Fibroblast of peridontal ligament (primary cell): ENCODE results near the gene LSM7.

Source experiments
- DNase-seq: peaks from one replicate; pipeline ENCODE4 v3.0.0-alpha.2; 2010; ENCODE audit errors: extremely low read depth

LSM7 gene

DNA sequence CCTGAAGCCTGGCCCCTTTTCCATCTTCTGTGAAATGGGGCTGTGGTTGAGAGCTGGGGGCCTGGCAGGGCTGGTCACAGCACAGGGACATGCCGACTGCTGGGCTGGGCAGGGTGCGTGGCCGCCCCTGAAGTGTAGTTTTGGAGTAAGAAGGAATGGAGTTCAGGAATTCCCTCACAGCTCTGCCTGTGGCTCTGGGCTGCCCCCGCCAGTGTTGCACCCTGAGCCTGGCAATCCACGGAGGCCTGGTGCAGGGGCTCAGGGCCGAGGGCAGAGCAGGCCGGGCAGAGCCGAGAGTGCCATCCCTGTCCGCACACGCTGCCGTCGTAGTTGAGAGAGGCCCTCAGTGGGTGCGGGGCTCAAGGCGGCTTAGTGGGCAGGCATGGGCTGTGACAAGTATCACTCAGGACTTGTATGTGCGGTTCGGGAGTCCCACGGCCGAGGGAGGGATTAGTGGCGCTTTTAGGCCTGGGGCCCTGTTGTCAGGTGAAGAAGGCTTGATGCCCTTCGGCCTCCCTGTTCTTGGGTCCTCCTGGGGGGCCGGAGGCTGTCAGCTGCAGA, 9.7 kb upstream of the LSM7 start:
- DNase-seq = no peak

GRCh38 chr19:2337329-2337707, 8.9 kb upstream of the LSM7 start:
- DNase-seq = no peak

DNA sequence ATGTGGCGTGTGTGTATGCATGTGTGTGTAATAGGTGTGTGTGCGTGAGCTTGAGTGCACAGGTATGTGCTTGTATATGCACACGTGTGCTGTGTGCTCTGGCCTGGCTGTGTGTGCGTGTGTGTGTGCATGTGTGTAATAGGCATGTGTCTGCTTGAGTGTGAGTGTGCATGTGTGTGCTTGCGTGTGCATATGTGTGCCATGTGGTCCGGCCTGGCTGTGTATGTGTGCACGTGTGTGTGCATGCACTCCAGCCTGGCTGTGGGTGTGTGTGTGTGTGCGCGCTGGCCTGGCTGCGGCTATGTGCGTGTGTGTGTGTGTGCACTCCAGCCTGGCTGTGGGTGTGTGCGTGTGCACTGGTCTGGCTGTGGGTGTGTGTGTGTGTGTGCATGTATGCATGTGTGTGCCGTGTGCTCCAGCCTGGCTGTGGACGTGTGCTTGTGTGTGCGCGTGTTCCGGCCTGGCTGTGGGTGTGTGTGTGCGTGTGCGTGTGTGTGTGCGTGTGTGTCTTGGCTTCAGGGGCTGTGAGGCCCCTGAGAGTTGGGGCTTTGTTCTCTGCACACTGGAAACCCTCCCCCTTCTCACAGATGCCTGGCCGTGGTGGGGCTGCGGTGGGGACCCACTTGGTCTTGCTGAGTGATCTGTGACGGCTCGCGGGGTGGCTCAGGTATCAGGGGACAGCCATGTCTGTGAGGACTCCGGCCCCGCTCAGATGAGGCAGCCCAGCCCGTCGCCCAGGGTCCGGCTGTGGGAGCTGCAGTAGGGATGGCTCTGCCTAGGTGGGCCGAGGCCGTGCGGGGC, 8.3 kb upstream of the LSM7 start:
- no peak for DNase-seq

DNA sequence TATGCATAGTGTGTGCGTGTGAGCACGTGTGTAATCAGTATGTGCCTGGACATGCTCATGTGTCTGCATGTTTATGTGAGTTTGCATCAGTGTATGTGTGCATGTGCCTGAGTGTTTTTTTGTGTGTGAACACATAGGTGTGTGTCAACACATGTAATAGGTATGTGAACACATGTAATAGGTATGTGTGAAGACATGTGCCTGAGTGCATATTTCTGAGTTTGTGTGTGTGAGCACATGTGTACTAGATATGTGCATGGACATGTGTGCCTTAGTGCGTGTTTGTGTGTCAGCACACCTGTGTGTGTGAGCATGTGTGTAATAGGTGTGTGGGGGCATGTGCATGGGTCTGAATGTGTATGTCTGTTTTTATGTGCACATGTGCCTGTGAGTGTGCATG, 7.5 kb upstream of the LSM7 start:
- no peak for DNase-seq

GRCh38 chr19:2334986-2335846, 6.8 kb upstream of the LSM7 start:
- no peak for DNase-seq

DNA sequence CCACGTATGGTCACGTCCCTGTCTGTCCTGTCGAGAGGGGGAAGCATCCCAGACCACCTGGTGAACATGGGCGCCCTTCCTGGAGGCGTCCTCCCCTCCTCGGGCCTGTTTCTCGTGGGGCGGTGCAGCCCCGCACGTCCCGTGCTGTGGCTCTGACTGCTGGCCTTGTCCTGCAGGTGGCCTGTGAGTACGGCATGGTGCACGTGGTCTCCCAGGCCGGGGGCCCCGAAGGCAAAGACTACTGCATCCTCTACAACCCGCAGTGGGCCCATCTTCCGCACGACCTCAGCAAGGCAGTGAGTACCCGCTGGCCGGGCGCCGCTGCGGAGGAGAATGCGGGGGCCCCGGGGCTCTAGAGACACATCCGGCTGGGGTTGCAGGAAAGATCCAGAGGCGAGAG, 6.0 kb upstream of the LSM7 start:
- DNase-seq = no peak

- no peak for DNase-seq
These were observed 5.4 kb upstream of the LSM7 start for GRCh38 chr19:2333807-2334211.

GRCh38 chr19:2333027-2333806, 4.8 kb upstream of the LSM7 start:
- no peak for DNase-seq

DNA sequence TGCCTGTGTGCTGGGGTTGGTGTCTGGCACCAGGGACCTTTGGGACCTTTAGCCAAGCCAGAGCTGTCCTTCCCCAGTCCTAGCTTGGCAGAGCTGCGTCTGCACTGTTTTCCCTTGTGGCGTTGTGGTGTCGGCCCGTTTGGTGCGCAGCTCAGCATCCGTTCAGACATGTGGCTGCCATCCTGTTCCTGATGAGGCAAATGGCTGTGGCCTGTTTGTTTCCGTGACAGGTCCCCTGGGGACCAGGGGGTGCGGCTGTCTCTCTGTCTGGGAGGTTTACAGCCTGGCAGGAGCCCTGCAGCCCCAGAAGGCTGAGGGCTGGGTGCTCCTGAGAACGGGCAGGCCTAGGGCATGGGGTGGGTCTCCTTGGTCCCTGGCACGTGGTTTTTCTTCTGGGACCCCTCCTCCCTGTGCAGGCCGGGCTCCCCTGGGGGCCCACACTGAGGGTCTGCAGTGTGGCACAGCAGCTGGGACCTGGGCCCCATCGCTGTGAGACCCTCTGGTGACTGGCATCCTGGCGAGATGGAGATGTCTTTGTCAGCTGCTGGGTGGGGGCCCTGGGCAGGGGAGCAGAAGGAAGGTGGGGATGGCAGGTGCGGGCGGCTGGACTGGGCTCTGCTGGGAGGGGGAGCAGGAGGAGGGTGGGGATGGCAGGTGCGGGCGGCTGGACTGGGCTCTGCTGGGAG, 4.1 kb upstream of the LSM7 start:
- no peak for DNase-seq

DNA sequence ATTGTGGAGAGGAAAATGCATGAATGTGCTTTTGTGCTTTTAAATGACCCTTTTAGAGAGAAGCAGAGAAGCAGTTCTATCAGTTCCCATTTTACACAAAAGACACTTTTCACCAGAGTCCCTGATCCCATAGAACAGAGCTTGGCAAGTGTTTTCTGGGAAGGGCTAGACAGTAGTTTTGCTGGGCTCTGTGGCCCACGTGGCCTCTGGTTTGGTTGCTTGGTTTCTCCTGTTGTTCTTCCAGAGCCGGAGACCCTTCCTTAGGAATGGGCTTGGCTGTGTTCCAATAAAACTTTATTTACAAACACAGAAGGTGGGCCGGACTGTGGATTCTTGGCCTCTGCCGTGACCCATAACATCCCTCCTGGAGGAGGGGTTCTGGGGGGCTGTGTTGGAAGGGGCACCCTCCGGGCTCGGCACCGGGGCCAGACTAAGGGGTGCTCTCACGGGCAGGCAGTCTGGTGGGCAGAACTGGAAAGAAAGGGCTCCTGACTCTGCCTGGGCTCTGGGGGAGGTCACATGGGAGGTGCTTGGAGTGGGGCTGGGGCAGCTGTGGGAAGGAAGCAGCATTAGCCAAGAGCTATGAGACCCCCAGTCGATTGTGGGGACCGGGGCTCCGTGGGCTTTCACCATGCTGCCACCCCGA, 3.3 kb upstream of the LSM7 start:
- DNase-seq = no peak

- DNase-seq = no peak
These were observed 2.4 kb upstream of the LSM7 start for GRCh38 chr19:2330632-2331284.

- DNase-seq = no peak
These were observed 1.9 kb upstream of the LSM7 start for GRCh38 chr19:2330255-2330631.

- no peak for DNase-seq
These were observed 1.1 kb upstream of the LSM7 start for GRCh38 chr19:2329501-2329916.

DNA sequence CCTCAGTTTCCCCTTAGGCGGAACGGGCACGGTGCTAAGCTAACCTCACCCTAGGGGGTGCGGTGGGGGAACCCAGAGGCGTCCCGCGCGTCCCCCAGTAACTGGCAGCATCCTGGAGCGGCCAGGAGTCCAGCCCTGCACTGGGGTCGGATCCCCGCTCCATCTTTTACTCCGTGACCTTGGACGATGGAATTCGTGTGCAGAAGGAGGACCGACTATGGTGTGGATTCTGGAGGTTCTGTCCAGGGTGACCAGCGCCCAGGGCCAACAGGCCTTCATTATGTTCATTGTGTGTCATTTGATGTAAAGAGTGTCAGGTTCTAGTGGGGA, 728 bp upstream of the LSM7 start:
- no peak for DNase-seq

- DNase-seq = peak; percentile 66
These were observed 499 bp downstream of the LSM7 start for GRCh38 chr19:2327773-2328400.

- DNase-seq = no peak
These were observed 1.6 kb downstream of the LSM7 start for GRCh38 chr19:2326699-2327360.

DNA sequence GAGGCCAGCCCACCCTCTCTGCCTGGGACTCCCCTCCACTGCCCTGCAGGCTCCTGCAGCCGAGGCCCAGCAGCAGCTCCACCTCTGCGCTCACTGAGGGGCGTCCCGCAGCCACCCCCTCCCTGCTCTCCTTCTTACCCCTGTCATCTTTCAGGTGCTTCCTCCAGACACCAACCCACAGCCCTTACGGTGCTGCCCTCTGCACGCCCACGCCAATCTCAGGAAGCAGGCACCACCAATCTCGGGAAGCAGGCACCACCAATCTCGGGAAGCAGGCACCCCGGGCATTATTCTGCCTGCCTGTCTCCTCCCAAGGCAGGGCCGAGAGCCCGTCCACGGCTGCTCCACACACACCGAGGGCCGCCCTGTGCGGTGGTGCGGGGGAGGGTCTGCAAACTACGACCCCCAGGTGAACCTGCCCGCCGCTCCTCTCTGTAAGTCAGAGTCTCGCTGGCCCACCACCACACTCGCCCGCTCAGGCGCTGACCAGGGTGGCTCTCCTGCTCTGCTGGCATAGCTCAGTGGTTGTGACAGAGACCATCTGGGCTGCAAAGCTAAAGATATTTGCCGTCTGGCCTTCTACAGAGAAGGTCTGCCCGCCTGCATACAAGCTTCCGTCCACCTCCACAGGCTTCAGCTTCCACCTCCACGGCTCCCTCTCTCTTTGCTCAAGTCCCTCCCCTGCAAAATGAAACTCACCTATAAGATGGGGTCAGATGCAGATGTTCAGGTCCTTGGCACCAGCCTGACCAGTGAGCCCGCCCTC, 2.9 kb downstream of the LSM7 start:
- no peak for DNase-seq

DNA sequence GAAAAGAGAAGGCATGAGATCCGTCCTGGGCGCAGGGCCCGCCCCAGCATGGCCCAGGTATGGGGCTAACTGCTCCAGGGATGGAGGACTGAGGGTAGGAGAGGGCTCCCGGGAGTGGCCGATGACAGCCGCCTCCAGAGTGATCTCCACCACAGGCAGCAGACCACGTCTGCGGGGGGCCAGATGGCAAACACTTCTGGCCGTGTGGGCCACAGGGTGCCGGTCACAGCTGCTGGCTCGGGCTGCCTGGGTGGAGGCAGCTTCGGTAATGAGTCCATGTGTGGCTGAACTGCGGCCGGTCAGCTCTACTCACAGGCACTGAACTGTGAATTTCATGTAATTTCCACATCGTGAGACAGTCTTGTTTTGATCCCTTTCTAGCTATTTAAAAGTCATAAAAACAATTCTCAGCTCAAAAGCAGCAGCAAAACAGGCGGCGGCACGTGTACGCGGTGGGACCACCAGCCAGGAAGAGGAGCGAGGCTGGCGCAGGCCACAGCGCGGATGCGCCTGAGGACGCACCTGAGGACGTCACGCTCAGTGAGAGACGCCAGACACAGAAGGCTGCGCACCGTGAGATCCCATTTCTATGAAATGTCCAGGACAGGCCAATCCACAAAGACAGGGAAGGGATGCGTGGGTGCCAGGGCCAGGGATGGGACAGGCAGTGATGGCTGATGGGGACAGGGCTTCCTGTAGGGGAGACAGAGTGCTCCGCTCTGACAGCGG, 4.0 kb downstream of the LSM7 start:
- DNase-seq = no peak
